Rectal smooth muscle tissue (tissue), 1 donor: ENCODE data around the gene PPM1A.

Experiments used
- H3K27ac ChIP-seq: one replicate; pipeline ENCODE4 v1.7.0; 2013; ENCODE audit warnings: low read depth, low read length, inconsistent platforms
- H3K27me3 ChIP-seq: one replicate; pipeline ENCODE4 v1.7.0; 2013; ENCODE audit warnings: low read length; ENCODE audit not compliant: control insufficient read depth, insufficient read depth
- H3K36me3 ChIP-seq: one replicate; pipeline ENCODE4 v1.7.0; 2013; ENCODE audit warnings: low read length; ENCODE audit not compliant: control insufficient read depth, insufficient read depth
- H3K4me1 ChIP-seq: one replicate; pipeline ENCODE4 v1.7.0; 2013; ENCODE audit warnings: low read length; ENCODE audit not compliant: control insufficient read depth, insufficient read depth
- H3K4me3 ChIP-seq: one replicate; pipeline ENCODE4 v1.7.0; 2013; ENCODE audit warnings: low read length
- H3K9ac ChIP-seq: one replicate; pipeline ENCODE4 v1.7.0; 2013; ENCODE audit warnings: low read length

Gene PPM1A

DNA sequence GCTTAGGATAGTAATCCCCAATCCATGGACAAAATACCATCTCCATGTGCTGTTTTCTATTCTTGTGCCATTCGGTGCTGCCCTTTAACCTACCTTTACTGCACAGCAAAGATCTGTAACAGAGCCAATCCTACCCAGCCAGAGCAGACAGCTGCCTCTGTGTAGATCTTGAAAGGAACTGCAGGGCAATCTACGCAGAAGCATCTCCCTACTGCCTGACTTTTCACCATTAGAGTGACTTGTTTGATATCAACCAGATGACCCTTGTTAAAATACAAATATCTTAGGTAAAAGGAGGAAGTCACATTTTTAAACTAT is 33.9 kb upstream of the PPM1A start:
- Histone ChIP-seq H3K4me1 (peaks cover 27% of the 10 kb centered on the region), H3K27me3 (no peaks in the 10 kb centered on the region), H3K27ac (peak overlapping the region; percentile 81), H3K36me3 (no peaks in the 10 kb centered on the region), H3K9ac (no peak overlapping the region), H3K4me3 (no peak overlapping the region)

DNA sequence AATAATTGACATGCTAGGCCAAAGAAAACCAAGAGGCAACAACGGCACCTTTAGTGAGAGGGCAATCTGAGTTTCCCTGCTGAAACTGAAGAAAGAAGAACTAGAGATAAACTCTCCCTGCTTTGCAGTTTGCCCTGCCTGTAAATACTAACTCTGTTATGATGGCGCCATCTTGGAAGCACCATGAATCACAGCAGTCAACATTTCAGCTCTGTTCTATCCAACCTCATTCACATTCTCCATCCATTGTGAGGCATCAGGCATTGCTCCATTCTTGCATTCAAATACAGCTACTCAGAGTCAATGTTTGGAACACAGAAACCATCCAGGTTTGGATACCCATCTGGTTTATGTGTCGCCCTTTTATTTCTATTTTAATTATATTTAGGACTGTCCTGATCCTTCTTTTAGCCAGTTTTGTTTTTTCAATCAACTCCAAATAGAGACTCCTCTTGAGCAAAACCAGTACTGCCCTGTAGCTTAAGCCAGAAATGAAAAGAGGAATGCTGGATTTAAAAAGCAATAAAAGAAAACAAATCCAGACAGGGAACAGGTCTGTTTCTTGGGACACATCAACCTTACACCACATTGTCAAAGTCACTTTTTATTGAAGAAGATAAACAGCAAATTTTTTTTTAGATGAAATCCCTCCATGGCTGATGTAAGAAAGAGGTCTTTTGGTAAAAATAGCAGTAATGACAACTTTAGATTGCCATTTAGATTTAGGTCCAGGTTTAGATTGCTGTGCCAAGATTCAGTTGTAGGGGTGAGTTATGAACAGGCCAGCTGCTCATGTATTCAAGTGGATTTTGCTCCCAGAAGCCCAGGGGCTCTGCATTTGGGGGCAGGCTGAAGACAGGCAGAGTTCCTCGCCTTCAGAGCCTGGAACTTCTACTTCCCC is 33.3 kb upstream of the PPM1A start:
- H3K27ac ChIP-seq = peak overlapping the region; percentile 81

DNA sequence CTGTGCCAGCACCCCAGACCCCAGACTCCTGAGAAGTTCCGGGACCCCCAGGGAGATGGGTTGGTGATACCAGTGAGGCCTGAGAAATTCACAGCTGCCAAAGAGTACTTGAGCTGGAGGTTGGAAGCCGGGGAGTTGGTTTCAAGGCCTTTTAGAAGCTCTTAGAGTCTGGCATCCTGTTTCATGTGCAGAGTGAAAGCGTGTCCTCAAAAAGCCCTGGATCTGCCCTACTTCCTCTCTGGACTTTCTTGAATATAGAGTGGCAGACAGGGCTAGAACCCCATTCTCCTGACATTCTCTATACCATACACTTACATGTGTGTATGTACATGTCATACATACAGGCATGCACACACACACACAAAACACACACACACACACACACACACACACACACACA is 31.3 kb upstream of the PPM1A start:
- Histone ChIP-seq H3K4me1 (peaks cover 30% of the 10 kb centered on the region), H3K36me3 (no peaks in the 10 kb centered on the region), H3K27ac (peak overlapping the region; percentile 44), H3K9ac (no peak overlapping the region), H3K4me3 (no peak overlapping the region), H3K27me3 (no peaks in the 10 kb centered on the region)

More for the DNA sequence above, 33.3 kb upstream of the PPM1A start:
- Histone ChIP-seq H3K36me3 (no peaks in the 10 kb centered on the region), H3K4me3 (no peak overlapping the region), H3K27me3 (no peaks in the 10 kb centered on the region), H3K4me1 (peaks cover 27% of the 10 kb centered on the region), H3K9ac (no peak overlapping the region)

DNA sequence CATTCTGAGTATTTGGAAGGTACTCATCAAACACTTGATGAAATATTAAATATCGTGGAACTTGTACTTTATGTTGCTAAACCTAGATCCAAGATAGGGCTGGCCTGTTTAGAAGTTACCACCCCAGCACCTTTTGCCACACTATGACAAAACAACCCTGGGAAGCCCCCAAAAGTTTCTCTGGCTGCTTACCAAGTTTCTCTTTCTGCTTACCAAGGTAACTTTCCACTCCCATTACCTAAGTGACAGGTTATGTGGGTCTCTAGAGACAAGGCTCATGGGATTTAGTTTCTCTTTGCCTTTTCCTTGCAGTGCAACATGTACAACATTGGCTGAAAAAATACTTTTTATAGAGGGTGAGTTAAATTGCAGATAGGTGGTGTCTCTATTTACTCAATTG is 28.9 kb upstream of the PPM1A start:
- Histone ChIP-seq H3K36me3 (no peaks in the 10 kb centered on the region), H3K4me1 (peaks cover 28% of the 10 kb centered on the region), H3K9ac (no peak overlapping the region), H3K4me3 (no peak overlapping the region), H3K27me3 (no peaks in the 10 kb centered on the region), H3K27ac (no peak overlapping the region)

DNA sequence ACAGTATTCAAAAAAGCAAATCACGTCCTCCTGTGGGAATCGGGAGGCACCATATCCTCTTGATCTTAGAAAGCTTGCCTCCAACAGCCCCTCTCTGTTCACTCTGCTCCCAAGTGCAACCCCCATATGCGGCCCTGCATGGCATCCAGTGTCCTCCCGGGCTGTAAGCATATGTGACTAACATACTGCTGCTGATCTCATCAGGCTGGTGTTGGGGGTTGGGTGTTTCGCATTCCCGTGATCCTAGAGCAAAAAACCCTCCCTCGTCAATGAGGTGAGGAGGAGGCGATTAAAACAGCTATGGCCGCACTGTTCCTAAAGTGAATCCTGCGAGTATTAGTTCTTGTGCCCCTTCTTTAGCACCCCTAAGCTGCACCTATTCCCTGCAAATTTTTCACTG is 28.1 kb upstream of the PPM1A start:
- Histone ChIP-seq H3K4me1 (peaks cover 23% of the 10 kb centered on the region), H3K27me3 (no peaks in the 10 kb centered on the region), H3K9ac (no peak overlapping the region), H3K4me3 (no peak overlapping the region), H3K27ac (no peak overlapping the region), H3K36me3 (no peaks in the 10 kb centered on the region)

DNA sequence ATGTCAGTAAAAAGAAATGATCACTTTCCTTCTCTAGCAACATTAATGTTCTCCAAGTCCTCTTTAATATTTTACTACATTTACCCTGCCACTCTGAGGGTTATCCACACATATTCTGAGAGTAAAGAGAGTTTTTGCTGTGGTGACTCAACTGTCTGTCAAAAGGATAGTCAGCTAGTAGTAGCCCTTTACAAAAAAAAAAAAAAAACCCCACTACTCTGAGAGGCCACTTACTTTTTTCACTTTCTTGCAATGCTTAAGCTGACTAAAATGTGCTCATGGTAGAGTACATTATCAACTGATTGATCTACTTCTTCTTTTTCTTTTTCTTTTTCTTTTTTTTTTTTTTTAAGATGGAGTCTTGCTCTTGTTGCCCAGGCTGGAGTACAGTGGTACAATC is 27.6 kb upstream of the PPM1A start:
- H3K4me3 ChIP-seq = no peak overlapping the region
- no peaks in the 10 kb centered on the region for H3K27me3 ChIP-seq
- no peak overlapping the region for H3K9ac ChIP-seq
- H3K4me1 ChIP-seq = peaks cover 19% of the 10 kb centered on the region
- no peak overlapping the region for H3K27ac ChIP-seq
- no peaks in the 10 kb centered on the region for H3K36me3 ChIP-seq

DNA sequence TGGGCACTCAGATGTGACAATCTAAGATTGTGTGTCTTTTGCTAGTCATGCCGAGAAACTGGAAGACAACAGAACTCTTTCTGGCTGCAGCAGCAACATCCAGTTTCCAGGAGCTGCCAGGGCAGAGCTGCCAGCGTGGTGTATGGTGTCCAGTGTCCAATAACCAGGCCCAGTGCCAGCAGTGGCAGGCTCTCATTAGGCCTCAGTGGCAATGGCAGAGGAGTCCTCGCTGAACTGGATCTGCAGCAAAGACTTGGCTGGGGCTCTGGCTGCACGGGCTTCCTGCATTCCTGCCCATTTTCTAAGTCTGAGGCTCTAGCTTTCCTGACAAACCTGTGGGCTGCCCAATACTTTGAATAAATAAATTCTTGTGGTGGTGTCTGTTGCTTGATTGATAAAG is 26.2 kb upstream of the PPM1A start:
- no peak overlapping the region for H3K9ac ChIP-seq
- no peak overlapping the region for H3K27ac ChIP-seq
- H3K4me3 ChIP-seq = no peak overlapping the region
- no peaks in the 10 kb centered on the region for H3K27me3 ChIP-seq
- no peaks in the 10 kb centered on the region for H3K36me3 ChIP-seq
- peaks cover 11% of the 10 kb centered on the region for H3K4me1 ChIP-seq

DNA sequence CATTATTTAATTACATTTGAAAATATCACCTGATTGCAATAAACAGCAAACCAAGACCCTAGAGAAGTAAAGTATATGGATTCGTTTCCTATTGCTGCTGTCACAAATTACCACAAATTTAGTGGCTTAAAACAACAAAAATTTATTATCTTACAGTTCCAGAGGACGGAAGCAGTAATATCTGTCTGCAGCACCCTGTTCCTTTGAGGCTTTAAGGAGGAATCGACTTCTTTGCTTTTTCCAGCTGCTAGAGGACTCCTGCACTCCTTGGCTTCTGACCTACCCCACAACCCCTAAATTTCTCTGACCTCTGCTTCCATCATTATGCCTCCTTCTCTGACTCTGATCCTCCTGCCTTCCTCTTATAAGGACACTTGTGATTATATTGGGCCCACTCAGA is 23.8 kb upstream of the PPM1A start:
- Histone ChIP-seq H3K4me1 (peaks cover 7% of the 10 kb centered on the region), H3K36me3 (no peaks in the 10 kb centered on the region), H3K27me3 (no peaks in the 10 kb centered on the region), H3K27ac (no peak overlapping the region), H3K4me3 (no peak overlapping the region), H3K9ac (no peak overlapping the region)

DNA sequence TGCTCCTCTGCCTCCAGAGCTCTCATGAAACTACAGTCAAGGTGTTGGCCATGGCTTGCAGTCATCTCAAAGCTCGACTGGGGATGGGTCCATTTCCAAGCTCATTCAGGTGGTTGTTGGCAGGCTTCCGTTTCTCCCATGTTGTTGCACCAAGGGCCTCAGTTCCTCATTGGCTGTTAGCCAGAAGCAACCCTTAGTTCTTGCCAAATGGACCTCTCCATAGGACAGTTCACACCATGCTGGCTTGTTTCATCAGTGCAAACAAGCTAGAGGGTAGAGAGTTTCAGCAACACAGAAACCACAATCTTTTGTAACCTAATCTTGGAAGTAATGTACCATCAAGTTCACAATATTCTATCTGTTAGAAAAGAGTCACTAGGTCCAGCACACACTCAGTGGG is 22.7 kb upstream of the PPM1A start:
- Histone ChIP-seq H3K4me3 (no peak overlapping the region), H3K9ac (no peak overlapping the region), H3K27me3 (no peaks in the 10 kb centered on the region), H3K27ac (no peak overlapping the region), H3K4me1 (peaks cover 7% of the 10 kb centered on the region), H3K36me3 (no peaks in the 10 kb centered on the region)

DNA sequence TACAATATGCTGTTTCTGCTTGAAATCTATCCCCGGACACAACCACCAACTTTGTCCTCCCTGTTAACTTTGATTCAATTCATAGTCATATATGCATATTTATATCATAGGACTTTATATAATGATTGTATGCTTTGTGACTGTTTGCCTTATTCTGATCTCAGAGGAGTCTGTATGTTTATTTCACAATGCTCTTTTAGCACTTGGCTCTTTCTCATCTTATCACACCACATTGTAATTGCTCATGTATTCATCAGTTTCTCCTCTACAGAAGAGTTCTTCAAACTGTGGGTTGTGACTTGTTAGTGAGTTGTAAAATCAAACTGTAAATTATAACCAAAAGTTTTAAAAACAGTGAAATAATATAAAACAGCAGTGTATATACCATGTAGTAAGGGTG is 21.7 kb upstream of the PPM1A start:
- Histone ChIP-seq H3K4me3 (no peak overlapping the region), H3K9ac (no peak overlapping the region), H3K4me1 (peaks cover 7% of the 10 kb centered on the region), H3K27me3 (no peaks in the 10 kb centered on the region), H3K36me3 (no peaks in the 10 kb centered on the region), H3K27ac (no peak overlapping the region)

DNA sequence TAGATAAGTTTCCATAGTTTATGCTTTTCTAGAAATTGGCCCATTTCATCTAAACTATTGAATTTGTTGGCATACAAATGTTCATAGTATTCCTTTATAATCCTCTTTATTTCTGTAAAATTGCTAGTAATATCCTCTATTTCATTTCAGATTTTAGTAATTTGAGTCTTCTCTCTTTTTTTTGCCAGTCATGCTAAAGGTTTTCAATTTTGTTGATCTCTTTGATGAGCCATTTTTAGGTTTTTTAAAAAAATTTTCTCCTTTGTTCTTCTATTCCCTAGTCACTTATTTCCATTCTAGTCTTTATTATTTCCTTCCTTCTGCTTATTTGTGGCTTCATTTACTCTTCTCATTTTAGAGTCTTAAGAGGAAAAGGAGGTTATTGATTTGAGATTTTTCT is 19.4 kb upstream of the PPM1A start:
- Histone ChIP-seq H3K27ac (no peak overlapping the region), H3K36me3 (no peaks in the 10 kb centered on the region), H3K27me3 (no peaks in the 10 kb centered on the region), H3K4me1 (no peaks in the 10 kb centered on the region), H3K4me3 (no peak overlapping the region), H3K9ac (no peak overlapping the region)

DNA sequence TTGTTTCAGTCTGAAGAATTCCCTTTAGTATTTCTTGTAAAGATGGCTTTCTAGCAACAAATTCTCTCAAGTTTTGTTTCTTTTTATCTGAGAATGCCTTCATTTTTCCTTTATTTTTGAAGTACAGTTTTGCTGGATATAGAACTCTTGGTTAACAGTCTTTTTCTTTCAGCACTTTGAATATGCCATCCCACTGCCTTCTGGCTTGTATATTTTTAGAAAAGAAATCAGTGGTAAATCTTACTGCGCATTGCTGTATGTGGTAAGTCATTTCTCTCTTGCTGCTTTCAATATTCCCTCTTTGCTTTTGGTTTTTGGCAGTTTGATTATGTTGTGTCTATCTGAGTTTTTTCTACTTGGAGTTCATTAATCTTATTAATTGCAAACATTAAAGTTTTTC is 16.8 kb upstream of the PPM1A start:
- H3K27me3 ChIP-seq = no peaks in the 10 kb centered on the region
- H3K36me3 ChIP-seq = no peaks in the 10 kb centered on the region
- H3K27ac ChIP-seq = no peak overlapping the region
- H3K4me1 ChIP-seq = no peaks in the 10 kb centered on the region
- no peak overlapping the region for H3K4me3 ChIP-seq
- no peak overlapping the region for H3K9ac ChIP-seq

DNA sequence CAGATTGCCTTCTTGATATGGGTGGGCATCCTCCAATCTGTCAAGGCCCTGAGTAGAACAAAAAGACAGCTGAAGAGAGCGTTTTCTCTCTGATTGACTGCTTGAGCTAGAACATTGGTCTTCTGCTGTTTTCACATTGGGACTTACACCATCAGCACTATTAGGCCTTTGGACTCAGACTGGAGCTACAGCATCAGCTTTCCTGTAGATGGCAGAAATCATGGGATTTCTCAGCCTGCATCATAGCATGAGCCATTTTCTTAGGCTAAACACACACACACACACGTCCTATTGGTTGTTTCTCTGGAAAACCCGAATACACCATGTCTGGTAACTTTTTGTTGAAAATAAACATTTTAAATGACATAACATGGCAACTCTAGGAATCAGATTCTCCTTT is 15.8 kb upstream of the PPM1A start:
- Histone ChIP-seq H3K27ac (no peak overlapping the region), H3K36me3 (no peaks in the 10 kb centered on the region), H3K4me1 (no peaks in the 10 kb centered on the region), H3K27me3 (no peaks in the 10 kb centered on the region), H3K9ac (no peak overlapping the region), H3K4me3 (no peak overlapping the region)
